Smooth muscle cell (in vitro differentiated cells): ENCODE measurements around the gene SC5D. TPM values are rescaled to one million over a fixed set of nuclear protein-coding genes. Genes with fewer than 3 reads are reported as not detected.
A peak's percentile ranks its signal among the peaks of the same experiment; 100 is the strongest.

Experiments
- DNase-seq: peaks from one replicate; lab custom pipeline; 2025; ENCODE audit not compliant: unreplicated experiment; lab: John Stamatoyannopoulos, UW
- H2AFZ ChIP-seq: fragments of 200-600 bp; sonication (generic); 2 replicates; pipeline ENCODE4 v1.6.0; 2016; ENCODE audit warnings: antibody characterized with exemption, low read depth, mild to moderate bottlenecking
- H3F3A ChIP-seq: fragments of 200-600 bp; sonication (generic); 2 replicates; pipeline ENCODE4 v1.6.0; 2017; ENCODE audit warnings: antibody characterized with exemption, low read depth
- H3K27ac ChIP-seq: fragments of 200-600 bp; sonication (generic); 2 replicates; pipeline ENCODE4 v1.5.1; 2016; ENCODE audit warnings: low read depth, mild to moderate bottlenecking
- H3K27me3 ChIP-seq: fragments of 200-600 bp; sonication (generic); 2 replicates; pipeline ENCODE4 v1.6.1; 2016; ENCODE audit warnings: low read depth, mild to moderate bottlenecking
- H3K36me3 ChIP-seq: fragments of 200-600 bp; sonication (generic); 2 replicates; pipeline ENCODE4 v1.5.1; 2016; ENCODE audit warnings: low read depth
- H3K4me1 ChIP-seq: fragments of 200-600 bp; sonication (generic); 2 replicates; pipeline ENCODE4 v1.5.1; 2016; ENCODE audit warnings: low read depth
- H3K4me2 ChIP-seq: fragments of 200-600 bp; sonication (generic); 2 replicates; pipeline ENCODE4 v1.6.0; 2016; ENCODE audit warnings: mild to moderate bottlenecking
- H3K4me3 ChIP-seq: fragments of 200-600 bp; sonication (generic); 2 replicates; pipeline ENCODE4 v1.5.1; 2016; ENCODE audit warnings: mild to moderate bottlenecking
- H3K79me2 ChIP-seq: fragments of 200-600 bp; sonication (generic); 2 replicates; pipeline ENCODE4 v1.6.0; 2016; ENCODE audit warnings: low read depth, mild to moderate bottlenecking
- H3K9ac ChIP-seq: fragments of 200-600 bp; sonication (generic); 2 replicates; pipeline ENCODE4 v1.6.0; 2016; ENCODE audit warnings: low read depth
- H3K9me3 ChIP-seq: fragments of 200-600 bp; sonication (generic); replicated peaks from 2 replicates; pipeline ENCODE4 v1.5.1; 2016; ENCODE audit warnings: low read depth
- H4K20me1 ChIP-seq: fragments of 200-600 bp; sonication (generic); 2 replicates; pipeline ENCODE4 v1.6.0; 2016; ENCODE audit warnings: low read depth
- CTCF ChIP-seq: fragments of 200-600 bp; sonication (generic); IDR thresholded peaks from 2 replicates; pipeline ENCODE4 v1.5.1; 2017; ENCODE audit warnings: borderline replicate concordance, mild to moderate bottlenecking, antibody characterized with exemption; ENCODE audit not compliant: insufficient read depth, poor library complexity, severe bottlenecking
- WGBS: methylation state at CpG from one replicate; pipeline ENCODE4 v1.1.7; 2016; ENCODE audit warnings: low lambda C conversion rate; 5-methylcytosine and 5-hydroxymethylcytosine counted together
- polyA plus RNA-seq: library from polyadenylated mRNA; unstranded; fragments of >200 nt; fragmentation: Nextera tagmentation; extraction: Ambion mirVana; gene quantifications from 2 replicates; pipeline ENCODE4 v1.2.1, GENCODE V29; 2016
- total RNA-seq: library from RNA; depleted of rRNA; stranded (reverse); fragments of >200 nt; gene quantifications from 2 replicates; pipeline ENCODE4 v1.2.3, GENCODE V29; 2014

The SC5D gene
- total and polyA plus RNA-seq, 2 experiments from 2014 or later: 59.5 to 138 TPM

GRCh38 chr11:121246769-121247035 lies 45.9 kb upstream of the SC5D start:
- WGBS: 73% methylated on average over 3 of the region's 3 CpGs

GRCh38 chr11:121248496-121248895 lies 44.1 kb upstream of the SC5D start:
- no peaks in the 10 kb centered on the region for H3F3A ChIP-seq
- H3K4me2 ChIP-seq: peak overlapping the region; percentile 46
- DNase-seq: no peak
- no peak overlapping the region for H3K9ac ChIP-seq
- H3K9me3 ChIP-seq: no peaks in the 10 kb centered on the region
- no peak for TF ChIP-seq CTCF
- 64% methylated on average over 4 of the region's 4 CpGs for WGBS
- H4K20me1 ChIP-seq: no peaks in the 10 kb centered on the region
- no peaks in the 10 kb centered on the region for H3K36me3 ChIP-seq
- H3K27me3 ChIP-seq: no peaks in the 10 kb centered on the region
- no peak overlapping the region for H2AFZ ChIP-seq
- H3K27ac ChIP-seq: peak overlapping the region; percentile 72
- H3K4me1 ChIP-seq: peaks cover 9% of the 10 kb centered on the region
- no peak overlapping the region for H3K4me3 ChIP-seq
- H3K79me2 ChIP-seq: no peaks in the 10 kb centered on the region

More at GRCh38 chr11:121246769-121247035, 45.9 kb upstream of the SC5D start:
- H3K4me1 ChIP-seq: peaks cover 14% of the 10 kb centered on the region
- H3K9ac ChIP-seq: no peak overlapping the region
- H3K27me3 ChIP-seq: no peaks in the 10 kb centered on the region
- no peaks in the 10 kb centered on the region for H3K79me2 ChIP-seq
- no peaks in the 10 kb centered on the region for H3K36me3 ChIP-seq
- no peak overlapping the region for H3K27ac ChIP-seq
- no peak overlapping the region for H2AFZ ChIP-seq
- no peak for TF ChIP-seq CTCF
- no peak for DNase-seq
- H4K20me1 ChIP-seq: no peaks in the 10 kb centered on the region
- H3K9me3 ChIP-seq: no peaks in the 10 kb centered on the region
- no peaks in the 10 kb centered on the region for H3F3A ChIP-seq
- H3K4me2 ChIP-seq: no peak overlapping the region
- H3K4me3 ChIP-seq: no peak overlapping the region

- Histone ChIP-seq H3K9ac (no peak overlapping the region), H3K4me2 (peak overlapping the region; percentile 46), H4K20me1 (no peaks in the 10 kb centered on the region), H3K79me2 (no peaks in the 10 kb centered on the region), H2AFZ (no peak overlapping the region), H3K27me3 (no peaks in the 10 kb centered on the region), H3F3A (no peaks in the 10 kb centered on the region), H3K9me3 (no peaks in the 10 kb centered on the region), H3K36me3 (no peaks in the 10 kb centered on the region), H3K4me3 (no peak overlapping the region), H3K4me1 (peaks cover 9% of the 10 kb centered on the region), H3K27ac (peak overlapping the region; percentile 72)
- DNase-seq: no peak
- 27% methylated on average over 7 of the region's 7 CpGs for WGBS
- peak; percentile 79 for TF ChIP-seq CTCF
Observed at GRCh38 chr11:121249039-121249663, 43.4 kb upstream of the SC5D start.

- Histone ChIP-seq H3K4me3 (no peak overlapping the region), H2AFZ (no peak overlapping the region), H3K27me3 (no peaks in the 10 kb centered on the region), H3K9ac (no peak overlapping the region), H3K4me1 (peaks cover 9% of the 10 kb centered on the region), H3K36me3 (no peaks in the 10 kb centered on the region), H3F3A (no peaks in the 10 kb centered on the region), H3K9me3 (no peaks in the 10 kb centered on the region), H3K27ac (peak overlapping the region; percentile 45), H3K79me2 (no peaks in the 10 kb centered on the region), H4K20me1 (no peaks in the 10 kb centered on the region), H3K4me2 (no peak overlapping the region)
- no peak for DNase-seq
- TF ChIP-seq CTCF: no peak
- WGBS: 48% methylated on average over 4 of the region's 4 CpGs
Observed at GRCh38 chr11:121250843-121251242, 41.7 kb upstream of the SC5D start.
